Cardiac atrium fibroblast (primary cell): ENCODE results near the gene SKOR2. TPM values are rescaled to one million over a fixed set of nuclear protein-coding genes. Genes with fewer than 3 reads are reported as not detected.

Source experiments
- total RNA-seq: library from RNA; depleted of rRNA; stranded (reverse); fragments of >200 nt; gene quantifications from 2 replicates; pipeline ENCODE4 v1.2.3, GENCODE V29; 2015

The SKOR2 gene, protein sequence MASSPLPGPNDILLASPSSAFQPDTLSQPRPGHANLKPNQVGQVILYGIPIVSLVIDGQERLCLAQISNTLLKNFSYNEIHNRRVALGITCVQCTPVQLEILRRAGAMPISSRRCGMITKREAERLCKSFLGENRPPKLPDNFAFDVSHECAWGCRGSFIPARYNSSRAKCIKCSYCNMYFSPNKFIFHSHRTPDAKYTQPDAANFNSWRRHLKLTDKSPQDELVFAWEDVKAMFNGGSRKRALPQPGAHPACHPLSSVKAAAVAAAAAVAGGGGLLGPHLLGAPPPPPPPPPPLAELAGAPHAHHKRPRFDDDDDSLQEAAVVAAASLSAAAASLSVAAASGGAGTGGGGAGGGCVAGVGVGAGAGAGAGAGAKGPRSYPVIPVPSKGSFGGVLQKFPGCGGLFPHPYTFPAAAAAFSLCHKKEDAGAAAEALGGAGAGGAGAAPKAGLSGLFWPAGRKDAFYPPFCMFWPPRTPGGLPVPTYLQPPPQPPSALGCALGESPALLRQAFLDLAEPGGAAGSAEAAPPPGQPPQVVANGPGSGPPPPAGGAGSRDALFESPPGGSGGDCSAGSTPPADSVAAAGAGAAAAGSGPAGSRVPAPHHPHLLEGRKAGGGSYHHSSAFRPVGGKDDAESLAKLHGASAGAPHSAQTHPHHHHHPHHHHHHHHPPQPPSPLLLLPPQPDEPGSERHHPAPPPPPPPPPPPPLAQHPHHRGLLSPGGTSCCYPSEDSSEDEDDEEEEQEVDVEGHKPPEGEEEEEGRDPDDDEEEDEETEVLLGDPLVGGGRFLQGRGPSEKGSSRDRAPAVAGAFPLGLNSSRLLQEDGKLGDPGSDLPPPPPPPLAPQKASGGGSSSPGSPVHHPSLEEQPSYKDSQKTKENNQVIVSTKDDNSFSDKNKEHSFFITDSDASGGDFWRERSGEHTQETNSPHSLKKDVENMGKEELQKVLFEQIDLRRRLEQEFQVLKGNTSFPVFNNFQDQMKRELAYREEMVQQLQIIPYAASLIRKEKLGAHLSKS
- not detected in 2 replicates for total RNA-seq

DNA sequence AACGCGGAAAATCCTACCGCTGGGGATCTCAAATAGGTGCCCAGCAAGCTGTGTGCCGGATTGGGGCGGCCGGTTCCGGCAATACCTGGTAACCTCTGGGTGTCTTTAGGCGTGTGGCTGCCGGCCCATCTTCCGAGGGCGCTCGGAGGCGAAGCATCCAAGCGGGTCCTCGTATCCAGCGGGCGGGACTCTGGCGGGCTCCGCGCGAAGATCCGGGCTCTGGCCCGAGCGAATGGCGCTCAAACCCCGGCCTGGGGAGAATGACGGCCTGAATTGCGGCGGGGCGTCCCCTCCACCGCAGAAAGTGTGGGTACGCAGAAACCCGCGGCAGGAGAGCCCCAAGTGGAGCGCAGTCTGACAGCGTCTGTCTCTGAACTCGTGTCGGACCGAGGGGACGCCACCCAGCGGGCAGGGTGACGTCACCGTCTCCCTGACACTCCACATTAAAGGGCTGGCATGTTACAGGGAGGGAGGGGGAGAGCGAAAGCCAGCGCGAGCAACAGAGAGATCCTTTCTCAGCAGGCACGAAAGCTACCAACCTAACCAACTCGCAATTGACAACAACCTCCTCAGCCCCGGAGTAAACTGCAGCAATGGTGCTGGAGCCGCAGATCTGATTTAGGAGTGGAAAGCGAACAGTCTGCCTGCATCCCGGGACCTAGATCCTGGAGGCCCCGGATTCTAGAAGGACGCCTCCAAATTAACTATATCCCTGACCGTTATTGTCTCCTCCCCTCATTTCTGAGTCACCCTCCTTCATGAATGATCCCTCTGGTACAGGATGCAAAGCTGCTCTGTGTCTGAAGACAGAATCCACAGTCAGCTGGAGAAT is at the start of gene SKOR2:
Gene SKOR2 (minus strand): TSS at position 372 of the 832 bp plus-strand sequence. CDS start 2,477 bp downstream, outside the sequence.

DNA sequence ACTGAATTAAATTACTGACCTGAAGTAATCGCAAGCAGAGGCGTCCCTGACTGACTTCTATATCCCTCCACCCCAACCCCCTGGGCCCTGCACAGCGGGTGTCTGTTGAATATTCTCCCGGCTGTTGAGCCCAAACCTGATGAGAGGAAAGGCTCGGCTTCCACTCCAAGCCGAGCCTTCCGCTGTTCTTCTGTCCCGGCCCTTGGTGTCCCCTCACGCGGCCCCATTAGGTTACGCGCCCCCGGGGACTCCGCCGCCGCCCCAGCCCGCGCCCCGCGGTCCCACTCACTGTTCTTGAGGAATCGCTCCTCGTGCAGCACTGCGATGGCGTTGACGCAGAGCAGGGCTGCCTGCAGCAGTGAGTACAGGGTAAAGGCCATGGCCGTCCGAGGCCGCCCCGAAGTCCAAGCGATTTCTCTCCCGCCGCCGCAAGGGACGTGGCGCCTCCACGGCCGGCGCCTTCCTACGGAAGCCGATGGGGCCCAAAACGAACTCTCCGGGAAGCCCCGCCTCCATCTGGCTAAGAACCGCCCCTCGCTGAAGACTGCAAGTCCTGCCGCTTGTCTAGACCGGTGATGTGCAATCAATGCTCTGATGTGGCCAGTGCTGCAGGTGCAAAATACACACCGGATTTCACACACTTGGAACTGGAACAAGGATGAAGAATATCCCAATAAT is 75.4 kb downstream of the SKOR2 start, which contains the start of gene IER3IP1:
Gene IER3IP1 (minus strand): TSS at position 467 of the 678 bp plus-strand sequence. CDS start 87 bp downstream, at position 380.

Other genes with a start within 250 kb of the SKOR2 start
- not detected in 2 replicates for gene ELOA2, start 216.0 kb downstream of the SKOR2 start, total RNA-seq
- 9.2 and 16.2 TPM in 2 replicates for gene HDHD2, start 101.2 kb downstream of the SKOR2 start, total RNA-seq
- gene IER3IP1, start 75.3 kb downstream of the SKOR2 start, total RNA-seq, result 22.2 and 24.5 TPM in 2 replicates